GOT3 (cell line): Measurements from ENCODE around the gene FDXACB1.

ENCODE experiments used
- DNase-seq: peaks from one replicate; lab custom pipeline; 2025; ENCODE audit warnings: mixed read lengths; lab: John Stamatoyannopoulos, UW

Gene FDXACB1

GRCh38 chr11:111841370-111842053 lies 37.5 kb downstream of the FDXACB1 start:
- DNase-seq: peak; percentile 6

- no peak for DNase-seq
Observed at GRCh38 chr11:111840143-111840542, 38.8 kb downstream of the FDXACB1 start.

DNA sequence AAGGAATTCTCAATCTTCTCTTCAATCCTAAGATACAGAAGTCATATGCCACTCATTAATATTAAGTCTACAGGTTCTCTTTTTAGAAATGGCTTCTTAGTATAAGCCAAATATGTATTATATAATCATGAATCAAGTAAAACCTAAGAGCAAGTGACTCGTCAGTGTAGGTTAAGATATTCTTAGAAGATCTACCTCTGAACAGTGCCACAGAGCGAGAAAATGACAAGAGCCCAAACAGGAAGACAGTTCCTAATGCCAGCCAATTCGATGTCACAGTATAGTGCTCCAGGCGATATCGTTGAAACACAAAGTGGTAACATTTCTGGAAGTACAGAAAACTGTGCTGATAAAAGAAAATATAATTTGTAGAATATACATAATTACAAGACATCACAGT lies 40.9 kb downstream of the FDXACB1 start:
- DNase-seq: no peak

DNA sequence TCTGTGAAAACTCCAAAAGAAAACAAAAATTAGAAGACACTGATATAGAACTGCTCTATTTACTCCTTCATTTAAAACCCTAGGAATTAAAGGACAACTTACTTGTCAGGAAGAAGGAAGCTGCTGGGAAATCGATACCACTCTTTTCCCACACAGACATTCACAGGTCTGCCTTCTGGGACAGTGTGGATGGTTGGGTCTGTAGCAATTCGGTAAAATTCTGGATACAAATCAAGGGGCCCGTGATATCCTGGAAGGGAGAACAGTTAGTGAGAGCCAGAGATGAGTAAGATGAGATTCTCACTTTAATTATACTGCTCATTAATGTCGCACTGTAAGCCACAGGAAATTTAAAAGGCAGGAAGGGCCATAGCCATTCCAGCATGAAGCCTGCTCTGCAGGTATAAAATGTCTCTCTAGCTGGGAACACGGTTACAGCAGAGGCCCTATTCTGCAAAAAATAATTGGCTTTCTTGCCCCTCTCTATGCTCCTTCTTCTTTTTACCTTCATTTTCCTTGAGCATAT lies 41.5 kb downstream of the FDXACB1 start:
- no peak for DNase-seq

DNA sequence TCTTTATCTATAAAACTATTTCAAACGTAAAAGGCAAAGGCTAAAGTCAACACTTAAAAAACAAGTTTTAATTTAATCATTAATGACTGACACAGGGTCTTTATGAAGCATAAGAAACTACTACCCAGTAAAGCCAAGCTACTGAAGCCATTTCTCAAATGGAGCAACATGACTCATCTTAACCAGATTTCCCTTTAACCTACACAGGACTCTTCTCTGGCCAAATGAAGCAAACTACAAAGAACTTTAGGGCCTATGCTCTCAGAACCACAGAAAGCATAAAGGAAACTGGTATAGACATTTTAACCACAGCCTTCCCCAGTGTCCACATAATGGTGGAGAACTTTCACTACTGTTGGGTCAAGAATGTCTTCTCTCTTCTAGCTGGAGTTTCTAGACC lies 42.2 kb downstream of the FDXACB1 start:
- DNase-seq: no peak

DNA sequence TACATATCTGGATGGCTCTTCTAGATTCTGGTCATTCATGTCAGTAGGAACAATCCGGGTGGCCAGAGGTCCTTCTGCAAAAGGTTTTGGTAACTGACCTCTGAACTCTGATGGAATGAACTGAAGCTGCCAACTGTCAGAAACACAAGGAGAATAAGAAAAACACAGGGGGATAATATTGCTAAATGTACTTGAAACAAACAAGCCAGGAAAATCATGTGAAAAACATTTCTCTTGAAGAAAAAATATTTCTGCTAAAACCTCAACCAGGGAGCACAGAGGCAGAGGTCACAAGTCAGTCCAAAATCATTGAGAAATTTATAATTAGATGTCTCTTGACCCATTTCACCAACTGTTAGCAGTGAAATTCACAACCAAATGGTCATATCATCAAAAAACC lies 42.8 kb downstream of the FDXACB1 start:
- no peak for DNase-seq

GRCh38 chr11:111835665-111836064 lies 43.3 kb downstream of the FDXACB1 start:
- DNase-seq: no peak

GRCh38 chr11:111834432-111835163 lies 44.4 kb downstream of the FDXACB1 start:
- DNase-seq: no peak

DNA sequence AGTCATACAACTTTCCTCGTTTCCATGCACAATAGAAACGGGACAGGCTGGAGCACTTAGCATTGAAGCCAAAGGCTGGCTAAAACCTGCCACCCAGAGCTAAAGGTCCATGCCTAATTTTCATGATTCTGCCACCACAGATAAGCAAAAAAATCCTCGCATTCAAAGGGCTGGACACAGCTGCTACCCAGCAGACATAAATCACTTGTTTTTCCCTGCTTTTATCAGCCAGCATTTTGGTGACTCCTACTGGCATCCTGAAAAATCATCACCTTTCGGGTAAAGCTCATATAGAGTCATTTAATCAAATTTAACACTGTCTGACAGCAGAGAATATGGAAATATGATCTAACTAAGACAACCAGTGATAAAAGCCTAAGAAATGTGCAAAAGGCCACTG lies 45.4 kb downstream of the FDXACB1 start:
- no peak for DNase-seq

GRCh38 chr11:111829185-111829968 lies 49.6 kb downstream of the FDXACB1 start:
- DNase-seq: no peak

- no peak for DNase-seq
Observed at GRCh38 chr11:111826322-111826950, 52.5 kb downstream of the FDXACB1 start.
